Suppressor macrophage treated with lipopolysaccharide for 4 hours (primary cell): ENCODE results near the gene FICD.
A peak's percentile ranks its signal among the peaks of the same experiment; 100 is the strongest.

Experiments used
- DNase-seq: peaks from one replicate; pipeline ENCODE4 v3.0.0-alpha.2; 2020

FICD gene

GRCh38 chr12:108567406-108568337, 52.6 kb downstream of the FICD start:
- peak; percentile 77 for DNase-seq

GRCh38 chr12:108568338-108569154, 53.5 kb downstream of the FICD start:
- DNase-seq, result no peak
